ENCODE results near the gene KBTBD4.
"Not testable (repeated sequence)": the region's sequence is repeated elsewhere in the genome, so short reads cannot be mapped to it uniquely, and the experiment has no call there.

Gene KBTBD4

DNA sequence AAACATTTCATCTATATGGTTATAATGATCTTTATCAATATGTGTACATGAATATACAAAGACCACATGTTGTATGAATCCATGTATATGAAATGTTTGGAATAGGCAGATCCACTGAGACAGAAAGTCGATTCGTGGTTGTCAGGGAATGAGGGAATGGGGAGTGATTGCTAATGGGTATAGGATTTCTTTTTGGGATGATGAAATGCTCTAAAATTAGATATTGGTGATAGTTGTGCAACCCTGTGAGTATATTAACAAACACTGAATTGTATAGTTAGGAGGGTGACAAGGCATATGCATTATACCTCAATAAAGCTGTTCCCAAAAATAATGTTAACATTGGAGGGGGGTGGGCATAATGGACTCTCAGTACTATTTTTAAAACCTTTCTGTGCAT is 18.3 kb downstream of the KBTBD4 start:
- POLR2A ChIA-PET = no interaction called here
- CTCF ChIA-PET = interaction anchor here (0.7 to 1.5 kb wide), 2 partner anchors 10 to 160 kb away, joined by 3 to 5 read pairs; no protein-coding TSS in a partner anchor
- no peak for DNase-seq (ENCODE audit: low read depth, low spot score)

DNA sequence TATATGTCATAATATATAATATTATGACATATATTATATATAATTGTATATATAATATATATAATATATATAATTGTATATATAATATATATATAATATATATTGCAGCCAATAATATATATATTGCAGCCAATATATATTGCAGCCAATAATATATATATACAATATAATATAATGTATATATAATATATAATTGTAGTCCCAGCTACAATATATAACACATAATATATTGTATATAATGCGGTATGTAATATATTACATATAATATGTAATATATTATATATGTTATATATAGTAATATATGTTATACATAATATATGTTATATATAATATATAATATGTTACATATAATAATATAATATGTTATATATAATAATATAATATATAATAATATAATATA is 20.1 kb downstream of the KBTBD4 start:
- H3K4me3 ChIP-seq (ENCODE audit: low read depth, low read length) = no peak overlapping the region
- TF ChIP-seq, protein P1, sequence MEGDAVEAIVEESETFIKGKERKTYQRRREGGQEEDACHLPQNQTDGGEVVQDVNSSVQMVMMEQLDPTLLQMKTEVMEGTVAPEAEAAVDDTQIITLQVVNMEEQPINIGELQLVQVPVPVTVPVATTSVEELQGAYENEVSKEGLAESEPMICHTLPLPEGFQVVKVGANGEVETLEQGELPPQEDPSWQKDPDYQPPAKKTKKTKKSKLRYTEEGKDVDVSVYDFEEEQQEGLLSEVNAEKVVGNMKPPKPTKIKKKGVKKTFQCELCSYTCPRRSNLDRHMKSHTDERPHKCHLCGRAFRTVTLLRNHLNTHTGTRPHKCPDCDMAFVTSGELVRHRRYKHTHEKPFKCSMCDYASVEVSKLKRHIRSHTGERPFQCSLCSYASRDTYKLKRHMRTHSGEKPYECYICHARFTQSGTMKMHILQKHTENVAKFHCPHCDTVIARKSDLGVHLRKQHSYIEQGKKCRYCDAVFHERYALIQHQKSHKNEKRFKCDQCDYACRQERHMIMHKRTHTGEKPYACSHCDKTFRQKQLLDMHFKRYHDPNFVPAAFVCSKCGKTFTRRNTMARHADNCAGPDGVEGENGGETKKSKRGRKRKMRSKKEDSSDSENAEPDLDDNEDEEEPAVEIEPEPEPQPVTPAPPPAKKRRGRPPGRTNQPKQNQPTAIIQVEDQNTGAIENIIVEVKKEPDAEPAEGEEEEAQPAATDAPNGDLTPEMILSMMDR (IDR thresholded peaks at IDR 0.05; ENCODE audit: insufficient read depth, low read length, missing control alignments) = no peak
- CTCF ChIA-PET = no interaction called here
- POLR2A ChIA-PET = no interaction called here
- DNase-seq (ENCODE audit: low read depth, low spot score) = no peak

More for the DNA sequence above, 18.3 kb downstream of the KBTBD4 start:
- TF ChIP-seq, protein P1 (IDR thresholded peaks at IDR 0.05; ENCODE audit: insufficient read depth, low read length, missing control alignments) = no peak
- no peak overlapping the region for H3K4me3 ChIP-seq (ENCODE audit: low read depth, low read length)

DNA sequence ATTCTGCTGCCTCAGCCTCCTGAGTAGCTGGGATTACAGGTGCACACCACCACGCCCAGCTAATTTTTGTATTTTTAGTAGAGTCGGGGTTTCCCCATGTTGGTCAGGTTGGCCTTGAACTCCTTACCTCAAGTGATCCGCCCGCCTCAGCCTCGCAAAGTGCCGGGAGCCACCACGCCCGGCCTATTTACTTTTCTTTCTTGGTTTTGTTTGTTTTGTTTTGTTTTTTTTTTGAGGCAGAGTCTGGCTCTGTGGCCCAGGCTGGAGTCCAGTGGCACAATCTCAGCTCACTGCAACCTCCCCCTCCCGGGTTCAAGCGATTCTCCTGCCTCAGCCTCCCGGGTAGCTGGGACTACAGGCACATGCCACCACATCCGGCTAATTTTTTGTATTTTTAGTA is 21.8 kb downstream of the KBTBD4 start:
- CTCF ChIA-PET = interaction anchor here (7.1 kb wide), 1 partner anchor 9 kb away, joined by 95 read pairs; the partner anchor contains the start of gene PTPMT1
- POLR2A ChIA-PET; H3K4me3 ChIP-seq (ENCODE audit: low read depth, low read length); DNase-seq (ENCODE audit: low read depth, low spot score): not testable (repeated sequence)

DNA sequence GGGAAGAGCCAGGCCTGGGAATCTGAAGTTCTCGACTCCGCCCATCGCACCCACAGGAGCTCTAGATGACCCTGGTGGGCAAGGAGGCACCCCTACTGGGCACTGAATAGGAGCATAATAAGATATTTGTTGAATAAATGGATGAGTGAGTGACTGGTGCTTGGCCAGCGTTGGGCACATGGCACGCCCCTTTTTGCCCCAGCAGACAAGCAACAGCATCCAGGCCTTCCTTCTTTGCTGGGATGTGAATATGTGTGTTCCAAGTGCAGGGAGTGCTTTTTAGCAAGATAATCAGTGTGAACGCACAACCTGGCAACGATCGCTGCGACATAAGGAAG is 25.4 kb downstream of the KBTBD4 start:
- DNase-seq (ENCODE audit: low read depth, low spot score) = no peak
- CTCF ChIA-PET = interaction anchor here (0.6 to 7.1 kb wide), 30 partner anchors 10 to 208 kb away, joined by 3 to 95 read pairs (median 4); partner anchors contain the start of genes KBTBD4, NDUFS3 and PTPMT1
- POLR2A ChIA-PET = interaction anchor here (0.6 kb wide), 1 partner anchor 22 kb away, joined by 3 read pairs; no protein-coding TSS in a partner anchor
- peak overlapping the region; percentile 61 for H3K4me3 ChIP-seq (ENCODE audit: low read depth, low read length)
- TF ChIP-seq, protein P1 (IDR thresholded peaks at IDR 0.05; ENCODE audit: insufficient read depth, low read length, missing control alignments) = no peak

DNA sequence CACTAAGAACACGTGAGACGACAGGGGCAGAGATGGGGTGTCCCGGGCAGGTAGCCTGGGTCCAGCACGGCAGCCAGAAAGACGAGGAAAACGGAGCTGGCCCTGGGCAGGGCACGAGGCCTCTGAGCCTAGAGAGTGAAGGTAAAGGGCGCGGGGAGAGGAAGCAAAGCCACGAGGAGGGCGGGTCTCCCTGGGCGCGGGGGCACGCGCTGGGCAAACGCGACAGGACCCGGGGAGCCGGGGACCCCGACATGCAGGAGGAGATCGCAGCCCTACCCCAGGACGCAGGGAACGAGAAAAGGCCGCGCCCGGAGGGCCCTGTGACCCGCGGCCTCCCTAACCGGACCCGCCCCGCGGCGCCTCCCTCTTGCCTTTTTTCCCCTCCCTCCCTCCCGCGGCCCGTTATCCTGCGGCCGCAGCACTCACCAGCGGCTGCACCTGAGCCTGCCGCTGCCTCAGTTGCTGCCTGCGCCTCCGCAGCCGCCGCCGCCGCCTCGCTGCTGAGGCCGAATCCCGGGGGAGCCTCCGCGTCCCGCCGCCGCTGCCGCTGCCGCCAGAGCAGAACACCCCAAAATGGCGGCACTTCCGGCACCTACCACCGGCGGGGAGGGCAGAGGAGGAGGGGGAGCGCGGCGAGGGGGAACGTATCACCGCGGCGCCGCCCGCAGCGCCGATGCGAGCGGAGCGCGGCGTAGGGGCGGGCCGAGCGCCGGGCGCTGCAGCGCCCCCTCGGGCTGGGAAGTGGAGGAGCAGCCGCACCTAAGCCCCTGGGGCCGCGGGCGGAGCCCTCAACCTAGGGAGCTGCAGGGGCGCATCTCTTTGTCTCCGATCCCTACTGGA is 26.0 kb downstream of the KBTBD4 start, which contains the start of gene CELF1:
CELF1 (minus strand) TSS at position 567 of the 840 bp plus-strand sequence. CDS start 53,609 bp downstream, outside the sequence.
- peak within 1 kb of the TSS; percentile 98 for H3K4me3 ChIP-seq (ENCODE audit: low read depth, low read length)
- no peak for DNase-seq (ENCODE audit: low read depth, low spot score)
- ChIA-PET POLR2A (interaction anchor here (0.6 to 1.4 kb wide), 6 partner anchors 12 to 36 kb away, joined by 3 to 5 read pairs (median 3); no protein-coding TSS in a partner anchor), CTCF (interaction anchor here (0.6 to 7.1 kb wide), 35 partner anchors 9 to 208 kb away, joined by 3 to 95 read pairs (median 3); partner anchors contain the start of genes KBTBD4, NDUFS3 and PTPMT1)
- TF ChIP-seq, protein P1 (IDR thresholded peaks at IDR 0.05; ENCODE audit: insufficient read depth, low read length, missing control alignments) = peak; percentile 82

DNA sequence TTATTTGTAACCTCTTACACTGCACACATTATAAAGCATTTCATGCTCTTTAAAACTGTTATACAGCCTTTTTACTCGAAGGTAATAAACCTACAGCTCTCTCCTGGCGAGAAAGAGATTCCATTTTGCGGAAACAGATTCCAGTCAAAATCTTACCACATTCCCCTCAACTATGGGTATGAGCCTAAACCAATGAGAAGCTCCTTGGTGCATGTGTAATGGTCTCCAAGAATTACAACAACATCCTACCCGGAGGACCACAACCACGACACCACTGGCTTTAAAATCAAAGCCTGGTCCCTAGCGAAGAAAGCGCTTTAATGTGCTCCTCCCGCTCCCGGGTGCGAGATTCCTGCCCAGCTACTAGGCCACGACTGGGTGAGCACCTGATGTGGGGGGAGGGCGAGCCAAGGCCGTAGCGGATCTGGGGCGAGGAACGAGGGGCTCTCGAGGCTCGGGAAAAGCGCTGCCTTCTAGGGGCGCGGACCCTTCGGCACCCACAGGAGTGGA is 26.7 kb downstream of the KBTBD4 start:
- H3K4me3 ChIP-seq (ENCODE audit: low read depth, low read length) = peak overlapping the region; percentile 98
- TF ChIP-seq, protein P1 (IDR thresholded peaks at IDR 0.05; ENCODE audit: insufficient read depth, low read length, missing control alignments) = no peak
- ChIA-PET CTCF (interaction anchor here (0.7 to 7.1 kb wide), 16 partner anchors 13 to 119 kb away, joined by 3 to 95 read pairs (median 6); partner anchors contain the start of gene PTPMT1), POLR2A (interaction anchor here (0.7 to 1.4 kb wide), 6 partner anchors 11 to 35 kb away, joined by 3 to 5 read pairs (median 3); partner anchors contain the start of gene PTPMT1)
- DNase-seq (ENCODE audit: low read depth, low spot score) = no peak

Measured in AG04449 (cell line).